GM12878 (cell line): Measurements from ENCODE around the gene HSP90AB1. TPM values are rescaled to one million over a fixed set of nuclear protein-coding genes. Genes with fewer than 3 reads are reported as not detected.

ENCODE experiments used
- CEBPB ChIP-seq, 2 experiments: fragments of 150-350 bp in 1 of 2; IDR thresholded peaks; 2 replicates each; pipeline ENCODE4 v1.6.1; 2012 to 2014; ENCODE audit warnings: low read depth in 2 of 2, low read length in 2 of 2, borderline replicate concordance in 1 of 2, inconsistent platforms in 1 of 2
- CHD4 ChIP-seq: fragments of 200-600 bp; sonication (generic); IDR thresholded peaks from 2 replicates; pipeline ENCODE4 v1.6.1; 2016; ENCODE audit warnings: mild to moderate bottlenecking
- CREM ChIP-seq: IDR thresholded peaks from 2 replicates; pipeline ENCODE4 v1.6.1; 2014; ENCODE audit warnings: antibody characterized with exemption, low read depth
- EED ChIP-seq: sonication (generic); IDR thresholded peaks from 2 replicates; pipeline ENCODE4 v1.6.1; 2016; ENCODE audit warnings: antibody characterized with exemption, low read depth
- ELK1 ChIP-seq: IDR thresholded peaks from 2 replicates; pipeline ENCODE4 v1.6.1; 2012; ENCODE audit warnings: low read depth, low read length, improper control_type of control experiment
- EZH2 ChIP-seq: IDR thresholded peaks from 2 replicates; pipeline ENCODE4 v1.6.1; 2012; ENCODE audit warnings: low read depth, mild to moderate bottlenecking, control low read depth, inconsistent platforms, low read length, borderline replicate concordance; ENCODE audit not compliant: control insufficient read depth
- FOXM1 ChIP-seq: IDR thresholded peaks from 2 replicates; pipeline ENCODE4 v1.6.1; 2012; ENCODE audit warnings: low read depth, mild to moderate bottlenecking, inconsistent platforms, low read length, moderate library complexity
- GABPA ChIP-seq: IDR thresholded peaks from 2 replicates; pipeline ENCODE4 v1.6.1; 2014; ENCODE audit warnings: antibody characterized with exemption, low read depth, mild to moderate bottlenecking, inconsistent platforms
- HCFC1 ChIP-seq: fragments of 150-350 bp; IDR thresholded peaks from 2 replicates; pipeline ENCODE4 v1.6.1; 2014; ENCODE audit warnings: low read length
- HDAC2 ChIP-seq: fragments of 200-600 bp; sonication (generic); IDR thresholded peaks from 2 replicates; pipeline ENCODE4 v1.6.1; 2017
- IRF4 ChIP-seq: IDR thresholded peaks from 2 replicates; pipeline ENCODE4 v1.6.1; 2011; ENCODE audit warnings: low read depth, low read length
- JUNB ChIP-seq: IDR thresholded peaks from 2 replicates; pipeline ENCODE4 v1.6.1; 2016; ENCODE audit warnings: antibody characterized with exemption, mild to moderate bottlenecking
- JUND ChIP-seq: IDR thresholded peaks from 2 replicates; pipeline ENCODE4 v1.6.1; 2012; ENCODE audit warnings: low read depth, mild to moderate bottlenecking, low read length, improper control_type of control experiment, moderate library complexity
- KDM1A ChIP-seq: fragments of 200-600 bp; sonication (generic); IDR thresholded peaks from 2 replicates; pipeline ENCODE4 v1.6.1; 2016; ENCODE audit warnings: borderline replicate concordance
- KLF5 ChIP-seq: fragments of 450-650 bp; IDR thresholded peaks from 2 replicates; pipeline ENCODE4 v1.6.1; 2014; ENCODE audit warnings: mild to moderate bottlenecking; ENCODE audit not compliant: partially characterized antibody
- MEF2A ChIP-seq: IDR thresholded peaks from 2 replicates; pipeline ENCODE4 v1.6.1; 2011; ENCODE audit warnings: low read depth, mild to moderate bottlenecking, low read length, moderate library complexity; ENCODE audit not compliant: insufficient read depth
- NBN ChIP-seq: fragments of 450-650 bp; IDR thresholded peaks from 2 replicates; pipeline ENCODE4 v1.6.1; 2016
- NR2F1 ChIP-seq: fragments of 450-650 bp; conservative IDR thresholded peaks from 2 replicates; pipeline ENCODE4 v1.6.1; 2017; ENCODE audit warnings: mild to moderate bottlenecking
- PBX3 ChIP-seq: IDR thresholded peaks from 2 replicates; pipeline ENCODE4 v1.6.1; 2011; ENCODE audit warnings: mild to moderate bottlenecking, low read depth, low read length, moderate library complexity; ENCODE audit not compliant: insufficient replicate concordance
- POLR2AphosphoS5 ChIP-seq: IDR thresholded peaks from 2 replicates; pipeline ENCODE4 v1.6.1; 2011; ENCODE audit warnings: mild to moderate bottlenecking, low read length, inconsistent platforms
- SMARCA5 ChIP-seq: fragments of 450-650 bp; IDR thresholded peaks from 2 replicates; pipeline ENCODE4 v1.6.1; 2017; ENCODE audit warnings: mild to moderate bottlenecking
- SREBF2 ChIP-seq: IDR thresholded peaks from 2 replicates; pipeline ENCODE4 v1.6.1; 2012; ENCODE audit warnings: mild to moderate bottlenecking, low read length
- STAT1 ChIP-seq: fragments of 450-650 bp; conservative IDR thresholded peaks from 2 replicates; pipeline ENCODE4 v1.6.1; 2014; ENCODE audit warnings: antibody characterized with exemption, mild to moderate bottlenecking
- SUPT20H ChIP-seq: IDR thresholded peaks from 2 replicates; pipeline ENCODE4 v1.6.1; 2011; ENCODE audit warnings: low read depth, mild to moderate bottlenecking, low read length, moderate library complexity, borderline replicate concordance; ENCODE audit not compliant: control insufficient read depth
- TARDBP ChIP-seq: IDR thresholded peaks from 2 replicates; pipeline ENCODE4 v1.6.1; 2016; ENCODE audit warnings: borderline replicate concordance
- USF1 ChIP-seq: IDR thresholded peaks from 2 replicates; pipeline ENCODE4 v1.6.1; 2011; ENCODE audit warnings: borderline replicate concordance, low read depth, mild to moderate bottlenecking, moderate library complexity, mixed read lengths, low read length; ENCODE audit not compliant: insufficient read depth; ENCODE audit errors: extremely low read length
- polyA plus RNA-seq, 11 experiments: library from polyadenylated mRNA; depleted of rRNA in 4 of 11; unstranded in 6 of 11; stranded (reverse) in 5 of 11; fragments of >200 nt; fragmentation: Nextera tagmentation in 4 of 11; fragmentation: Illumina TruSeq in 1 of 11; extraction: Ambion mirVana in 4 of 11; extraction: Trizol in 1 of 11; gene quantifications; 1 replicate in 1 of 11; 2 replicates in 10 of 11; pipeline versions ENCODE4 v1.2.1 to v1.2.3, GENCODE V29; 2011 to 2016; ENCODE audit warnings: inconsistent platforms in 2 of 11, missing spikeins in 2 of 11, low read depth in 1 of 11
- total RNA-seq, 4 experiments: library from RNA; depleted of rRNA in 3 of 4; stranded (reverse); fragments of >200 nt in 3 of 4; fragmentation: Illumina TruSeq in 1 of 4; extraction: Trizol in 1 of 4; gene quantifications; 2 replicates each; pipeline versions ENCODE4 v1.2.1 to v1.2.3, GENCODE V29; 2013 to 2021
- TF ChIP-seq, protein P1 (sequence below): fragments of 450-650 bp; IDR thresholded peaks from 2 replicates; pipeline ENCODE4 v1.6.1; 2017; ENCODE audit warnings: antibody characterized with exemption, mild to moderate bottlenecking, moderate library complexity

HSP90AB1 gene
- total and polyA plus RNA-seq, 10 of the 15 experiments (the other 5 are each of a cell fraction or from before 2014, with no cell fraction given): 988 to 1,682 (median 1,146) TPM

DNA sequence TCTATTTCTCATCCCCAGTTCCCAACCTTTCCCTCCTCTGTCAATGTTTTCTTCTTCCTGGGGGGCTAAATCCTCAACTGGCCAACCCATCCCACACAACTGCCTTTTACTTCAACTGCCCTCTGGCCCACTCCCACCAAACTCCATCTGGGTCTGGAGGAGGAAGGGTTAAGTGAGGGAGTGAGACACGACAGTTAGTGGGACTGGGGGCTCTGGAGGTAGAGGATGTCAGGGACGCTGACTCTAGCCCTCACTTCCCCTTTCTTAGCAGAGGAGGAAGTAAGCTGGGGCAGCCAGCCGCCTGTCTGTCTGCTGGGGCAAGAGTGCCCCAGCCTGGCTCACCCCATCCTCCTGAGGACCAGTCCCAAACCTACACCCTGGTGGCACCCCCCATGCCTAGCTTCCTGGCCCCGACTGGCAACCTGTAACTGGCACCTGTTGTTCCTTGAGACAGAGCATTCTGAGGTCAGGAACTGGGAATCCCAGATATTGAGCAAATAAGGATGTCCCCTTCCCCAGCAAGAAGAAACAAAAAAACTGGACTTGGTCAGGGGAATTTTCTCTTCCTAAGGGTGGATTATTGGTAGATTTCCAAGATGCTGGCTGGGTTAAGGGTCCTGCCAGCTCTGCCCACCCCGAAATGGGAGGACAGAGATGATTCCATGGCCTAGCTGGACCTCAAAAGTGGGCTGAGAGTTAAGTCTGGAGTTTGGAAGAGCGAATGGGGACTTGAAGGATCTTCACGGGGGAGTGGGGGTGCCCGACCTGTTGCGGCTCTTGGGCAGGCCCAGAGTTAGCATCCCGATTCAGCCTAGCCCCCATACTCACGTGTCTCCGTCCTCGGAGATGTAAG is 17.5 kb downstream of the HSP90AB1 start (continued):
- peak; percentile 18 for TF ChIP-seq POLR2AphosphoS5
- TF ChIP-seq ELK1: no peak
- no peak for TF ChIP-seq USF1
- TF ChIP-seq NR2F1: no peak
- no peak; the same call in 1 of the 2 replicates for TF ChIP-seq HDAC2
- TF ChIP-seq GABPA: no peak
- TF ChIP-seq KDM1A: no peak
- TF ChIP-seq JUNB: no peak
- no peak for TF ChIP-seq MEF2A
- TF ChIP-seq CREM: no peak
- TF ChIP-seq, protein P1, sequence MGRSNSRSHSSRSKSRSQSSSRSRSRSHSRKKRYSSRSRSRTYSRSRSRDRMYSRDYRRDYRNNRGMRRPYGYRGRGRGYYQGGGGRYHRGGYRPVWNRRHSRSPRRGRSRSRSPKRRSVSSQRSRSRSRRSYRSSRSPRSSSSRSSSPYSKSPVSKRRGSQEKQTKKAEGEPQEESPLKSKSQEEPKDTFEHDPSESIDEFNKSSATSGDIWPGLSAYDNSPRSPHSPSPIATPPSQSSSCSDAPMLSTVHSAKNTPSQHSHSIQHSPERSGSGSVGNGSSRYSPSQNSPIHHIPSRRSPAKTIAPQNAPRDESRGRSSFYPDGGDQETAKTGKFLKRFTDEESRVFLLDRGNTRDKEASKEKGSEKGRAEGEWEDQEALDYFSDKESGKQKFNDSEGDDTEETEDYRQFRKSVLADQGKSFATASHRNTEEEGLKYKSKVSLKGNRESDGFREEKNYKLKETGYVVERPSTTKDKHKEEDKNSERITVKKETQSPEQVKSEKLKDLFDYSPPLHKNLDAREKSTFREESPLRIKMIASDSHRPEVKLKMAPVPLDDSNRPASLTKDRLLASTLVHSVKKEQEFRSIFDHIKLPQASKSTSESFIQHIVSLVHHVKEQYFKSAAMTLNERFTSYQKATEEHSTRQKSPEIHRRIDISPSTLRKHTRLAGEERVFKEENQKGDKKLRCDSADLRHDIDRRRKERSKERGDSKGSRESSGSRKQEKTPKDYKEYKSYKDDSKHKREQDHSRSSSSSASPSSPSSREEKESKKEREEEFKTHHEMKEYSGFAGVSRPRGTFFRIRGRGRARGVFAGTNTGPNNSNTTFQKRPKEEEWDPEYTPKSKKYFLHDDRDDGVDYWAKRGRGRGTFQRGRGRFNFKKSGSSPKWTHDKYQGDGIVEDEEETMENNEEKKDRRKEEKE: no peak
- TF ChIP-seq EZH2: no peak
- no peak; the same call in 1 of the 2 replicates for TF ChIP-seq SMARCA5
- TF ChIP-seq TARDBP: no peak
- TF ChIP-seq KLF5: no peak
- peak; percentile 51 for TF ChIP-seq EED
- TF ChIP-seq SREBF2: no peak
- 0 out of 2 replicates have a peak, but pooled peaks have one; percentile 27 for TF ChIP-seq IRF4
- no peak for TF ChIP-seq SUPT20H
- no peak for TF ChIP-seq PBX3
- no peak for TF ChIP-seq STAT1
- TF ChIP-seq JUND: no peak
- TF ChIP-seq FOXM1: no peak
- no peak for TF ChIP-seq HCFC1
- TF ChIP-seq NBN: no peak
- TF ChIP-seq CEBPB (IDR thresholded peaks at IDR 0.05; ENCODE audit: borderline replicate concordance in 1 of 2, low read depth in 2 of 2, low read length in 2 of 2): no peak
- no peak for TF ChIP-seq CHD4
